ENCODE data around the gene MLXIPL. TPM values are rescaled to one million over a fixed set of nuclear protein-coding genes. Genes with fewer than 3 reads are reported as not detected.

MLXIPL gene
- polyA plus RNA-seq, 3 donors = 0.15 to 0.24 TPM; not detected in 1

DNA sequence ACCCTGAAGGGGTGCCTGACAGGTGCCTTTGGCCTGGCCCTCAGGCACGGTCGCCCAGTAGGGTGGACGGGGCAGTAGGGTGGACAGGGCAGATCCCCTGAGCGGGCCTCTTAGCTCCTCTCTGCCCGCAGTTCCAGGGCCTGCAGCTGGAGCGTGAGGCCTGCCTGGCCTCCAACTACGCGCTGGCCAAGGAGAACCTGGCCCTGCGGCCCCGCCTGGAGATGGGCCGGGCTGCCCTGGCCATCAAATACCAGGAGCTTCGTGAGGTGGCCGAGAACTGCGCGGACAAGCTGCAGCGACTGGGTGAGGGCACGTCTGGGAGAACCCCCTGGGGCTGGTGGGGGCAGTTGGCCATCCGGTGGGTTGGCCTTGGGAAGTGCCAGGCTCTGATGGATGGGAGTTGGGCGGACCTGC lies 45.0 kb upstream of the MLXIPL start:
- Mint-ChIP-seq H3K9me3 (peaks cover 0 to 20% (median 7%) of the 10 kb centered on the region in 7 donors), H3K36me3 (peaks cover 0 to 2% of the 10 kb centered on the region in 2 donors), H3K4me1 (peaks cover 12% of the 10 kb centered on the region), H3K27me3 (ENCODE audit: low read depth in 3 of 3) (peaks cover 62 to 88% (median 74%) of the 10 kb centered on the region in 3 donors), H3K27ac (no peak overlapping the region), H3K4me3 (peak overlapping the region in 1 of 2 donors; percentile 75)
- DNase-seq = no peak
- TF ChIP-seq, protein P1, sequence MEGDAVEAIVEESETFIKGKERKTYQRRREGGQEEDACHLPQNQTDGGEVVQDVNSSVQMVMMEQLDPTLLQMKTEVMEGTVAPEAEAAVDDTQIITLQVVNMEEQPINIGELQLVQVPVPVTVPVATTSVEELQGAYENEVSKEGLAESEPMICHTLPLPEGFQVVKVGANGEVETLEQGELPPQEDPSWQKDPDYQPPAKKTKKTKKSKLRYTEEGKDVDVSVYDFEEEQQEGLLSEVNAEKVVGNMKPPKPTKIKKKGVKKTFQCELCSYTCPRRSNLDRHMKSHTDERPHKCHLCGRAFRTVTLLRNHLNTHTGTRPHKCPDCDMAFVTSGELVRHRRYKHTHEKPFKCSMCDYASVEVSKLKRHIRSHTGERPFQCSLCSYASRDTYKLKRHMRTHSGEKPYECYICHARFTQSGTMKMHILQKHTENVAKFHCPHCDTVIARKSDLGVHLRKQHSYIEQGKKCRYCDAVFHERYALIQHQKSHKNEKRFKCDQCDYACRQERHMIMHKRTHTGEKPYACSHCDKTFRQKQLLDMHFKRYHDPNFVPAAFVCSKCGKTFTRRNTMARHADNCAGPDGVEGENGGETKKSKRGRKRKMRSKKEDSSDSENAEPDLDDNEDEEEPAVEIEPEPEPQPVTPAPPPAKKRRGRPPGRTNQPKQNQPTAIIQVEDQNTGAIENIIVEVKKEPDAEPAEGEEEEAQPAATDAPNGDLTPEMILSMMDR (IDR thresholded peaks at IDR 0.05) = no peak
- Histone ChIP-seq H3K36me3 (replicated peaks in 1 of 2; ENCODE audit: control insufficient read depth in 1 of 2, insufficient read depth in 2 of 2, low read length in 2 of 2) (no peaks in the 10 kb centered on the region), H3K27ac (ENCODE audit: low read depth in 1 of 2, low read length in 2 of 2) (no peak overlapping the region), H3K4me1 (ENCODE audit: control insufficient read depth in 1 of 2, insufficient read depth in 2 of 2, low read length in 2 of 2) (peaks cover 9 to 13% of the 10 kb centered on the region in 2 donors), H3K9ac (ENCODE audit: insufficient read depth, low read length, poor library complexity, severe bottlenecking) (no peak overlapping the region), H3K4me3 (replicated peaks in 1 of 3; ENCODE audit: low read depth in 2 of 3, low read length in 3 of 3) (no peak overlapping the region), H3K9me3 (replicated peaks in 1 of 2; ENCODE audit: control insufficient read depth in 1 of 2, insufficient read depth in 1 of 2, low read length in 2 of 2) (peaks cover 3 to 4% of the 10 kb centered on the region in 2 donors), H2AFZ (ENCODE audit: insufficient read depth, low read depth, low read length, poor library complexity, severe bottlenecking) (no peak overlapping the region), H3K79me2 (ENCODE audit: insufficient read depth, low read length) (no peaks in the 10 kb centered on the region), H3K27me3 (ENCODE audit: control insufficient read depth in 2 of 2, insufficient read depth in 2 of 2, low read length in 2 of 2) (peaks cover 25 to 73% of the 10 kb centered on the region in 2 donors), H4K20me1 (ENCODE audit: insufficient read depth, low read length) (no peaks in the 10 kb centered on the region), H3K4me2 (replicated peaks; ENCODE audit: extremely low read depth, low read length, poor library complexity, severe bottlenecking) (no peak overlapping the region)
- intact Hi-C loops (cut with micrococcal nuclease) = loop anchor here (5.0 to 10.0 kb wide), 3 partner anchors 53 to 144 kb away; partner anchors contain the start of gene BAZ1B (in 1 of the 2)
- WGBS (ENCODE audit: insufficient coverage) = 61% methylated on average over 19 of the region's 19 CpGs

DNA sequence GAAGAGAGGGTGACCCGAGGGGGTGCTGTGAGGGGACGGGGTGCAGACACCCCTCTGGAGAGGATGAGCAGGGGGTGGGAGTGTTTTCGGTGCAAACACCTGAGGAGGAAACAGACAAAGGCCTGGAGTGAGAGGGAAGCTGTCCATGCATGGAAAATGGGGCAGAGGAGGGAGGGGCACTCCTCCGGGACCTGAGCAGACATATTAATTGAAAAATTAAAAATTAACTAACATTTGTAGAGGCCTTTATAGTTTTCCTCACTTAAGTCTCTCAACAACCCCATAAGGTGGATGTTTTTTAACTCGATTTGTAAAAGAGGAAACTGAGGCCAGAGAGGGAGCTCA lies 44.5 kb upstream of the MLXIPL start:
- DNase-seq = no peak
- H3K36me3 Mint-ChIP-seq = peaks cover 0 to 2% of the 10 kb centered on the region in 2 donors
- no peaks in the 10 kb centered on the region for H4K20me1 ChIP-seq (ENCODE audit: insufficient read depth, low read length)

More for the DNA sequence above, 44.5 kb upstream of the MLXIPL start:
- Histone ChIP-seq H3K4me1 (ENCODE audit: control insufficient read depth in 1 of 2, insufficient read depth in 2 of 2, low read length in 2 of 2) (peaks cover 9 to 13% of the 10 kb centered on the region in 2 donors), H3K4me3 (replicated peaks in 1 of 3; ENCODE audit: low read depth in 2 of 3, low read length in 3 of 3) (no peak overlapping the region), H3K27me3 (ENCODE audit: control insufficient read depth in 2 of 2, insufficient read depth in 2 of 2, low read length in 2 of 2) (peaks cover 25 to 74% of the 10 kb centered on the region in 2 donors), H3K9ac (ENCODE audit: insufficient read depth, low read length, poor library complexity, severe bottlenecking) (no peak overlapping the region), H3K27ac (ENCODE audit: low read depth in 1 of 2, low read length in 2 of 2) (no peak overlapping the region), H2AFZ (ENCODE audit: insufficient read depth, low read depth, low read length, poor library complexity, severe bottlenecking) (peak overlapping the region; percentile 31), H3K9me3 (replicated peaks in 1 of 2; ENCODE audit: control insufficient read depth in 1 of 2, insufficient read depth in 1 of 2, low read length in 2 of 2) (peaks cover 3 to 4% of the 10 kb centered on the region in 2 donors), H3K4me2 (replicated peaks; ENCODE audit: extremely low read depth, low read length, poor library complexity, severe bottlenecking) (peak overlapping the region; percentile 72), H3K36me3 (replicated peaks in 1 of 2; ENCODE audit: control insufficient read depth in 1 of 2, insufficient read depth in 2 of 2, low read length in 2 of 2) (no peaks in the 10 kb centered on the region), H3K79me2 (ENCODE audit: insufficient read depth, low read length) (no peaks in the 10 kb centered on the region)
- Mint-ChIP-seq H3K9me3 (peaks cover 0 to 20% (median 7%) of the 10 kb centered on the region in 7 donors), H3K27ac (no peak overlapping the region), H3K4me1 (peaks cover 12% of the 10 kb centered on the region), H3K4me3 (peak overlapping the region; percentile 69 to 75), H3K27me3 (ENCODE audit: low read depth in 3 of 3) (peaks cover 65 to 91% (median 76%) of the 10 kb centered on the region in 3 donors)
- intact Hi-C loops (cut with micrococcal nuclease) = loop anchor here (5.0 to 10.0 kb wide), 3 partner anchors 53 to 144 kb away; partner anchors contain the start of gene BAZ1B (in 1 of the 2)
- TF ChIP-seq, protein P1 (IDR thresholded peaks at IDR 0.05) = no peak
- 17% methylated on average over 2 of the region's 5 CpGs for WGBS (ENCODE audit: insufficient coverage)

Measured in CD14-positive monocyte (primary cell).